ENCODE results near the gene KCNB1.

DNA sequence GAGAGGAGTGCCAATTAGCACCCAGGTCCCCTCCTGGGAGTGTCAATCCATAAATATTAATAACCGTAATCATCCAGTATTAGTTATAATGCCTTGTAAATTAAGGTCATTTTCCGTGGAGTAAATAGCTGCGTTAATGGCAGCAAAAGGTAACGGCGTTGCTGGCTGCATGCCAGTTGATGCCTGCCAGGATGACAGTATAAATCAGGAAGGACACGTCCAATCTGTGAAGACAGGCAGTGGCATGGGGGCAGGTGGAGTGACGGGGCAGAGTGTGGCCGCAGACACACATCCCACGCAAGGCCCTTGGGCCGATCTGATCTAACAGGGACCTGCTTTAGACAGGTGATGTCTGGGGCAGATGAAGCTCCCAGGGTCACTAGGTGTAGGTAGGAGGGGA lies 49.1 kb downstream of the KCNB1 start:
- TF ChIP-seq, protein P1, sequence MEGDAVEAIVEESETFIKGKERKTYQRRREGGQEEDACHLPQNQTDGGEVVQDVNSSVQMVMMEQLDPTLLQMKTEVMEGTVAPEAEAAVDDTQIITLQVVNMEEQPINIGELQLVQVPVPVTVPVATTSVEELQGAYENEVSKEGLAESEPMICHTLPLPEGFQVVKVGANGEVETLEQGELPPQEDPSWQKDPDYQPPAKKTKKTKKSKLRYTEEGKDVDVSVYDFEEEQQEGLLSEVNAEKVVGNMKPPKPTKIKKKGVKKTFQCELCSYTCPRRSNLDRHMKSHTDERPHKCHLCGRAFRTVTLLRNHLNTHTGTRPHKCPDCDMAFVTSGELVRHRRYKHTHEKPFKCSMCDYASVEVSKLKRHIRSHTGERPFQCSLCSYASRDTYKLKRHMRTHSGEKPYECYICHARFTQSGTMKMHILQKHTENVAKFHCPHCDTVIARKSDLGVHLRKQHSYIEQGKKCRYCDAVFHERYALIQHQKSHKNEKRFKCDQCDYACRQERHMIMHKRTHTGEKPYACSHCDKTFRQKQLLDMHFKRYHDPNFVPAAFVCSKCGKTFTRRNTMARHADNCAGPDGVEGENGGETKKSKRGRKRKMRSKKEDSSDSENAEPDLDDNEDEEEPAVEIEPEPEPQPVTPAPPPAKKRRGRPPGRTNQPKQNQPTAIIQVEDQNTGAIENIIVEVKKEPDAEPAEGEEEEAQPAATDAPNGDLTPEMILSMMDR (IDR thresholded peaks at IDR 0.05) = no peak
- TF ChIP-seq POLR2A (IDR thresholded peaks at IDR 0.05) = no peak

Data from uterus (tissue), 2 donors.